ENCODE results near the gene KCNJ9. TPM values are rescaled to one million over a fixed set of nuclear protein-coding genes. Genes with fewer than 3 reads are reported as not detected.

The KCNJ9 gene
- total and polyA plus RNA-seq, 2 of the 4 experiments (the other 2 are of a cell fraction): not detected

DNA sequence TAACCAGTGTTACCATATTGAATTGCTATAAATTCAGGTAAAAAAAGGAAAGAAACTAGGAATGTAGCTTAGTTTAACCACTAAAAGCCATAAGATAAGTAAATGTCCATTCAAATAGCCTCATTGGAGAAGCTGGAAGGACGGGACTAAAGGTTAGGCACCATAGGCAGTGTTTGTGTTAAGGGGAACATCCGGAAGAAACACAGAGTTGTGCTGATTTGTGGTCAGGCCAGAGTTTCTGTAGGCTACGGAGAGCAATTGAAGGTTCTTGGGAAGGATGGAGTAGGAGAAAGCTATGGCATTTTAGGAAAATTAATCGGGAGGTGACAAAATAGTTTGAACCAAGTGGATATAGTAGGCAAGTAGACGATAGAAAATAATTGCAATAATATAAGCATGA lies 10.0 kb upstream of the KCNJ9 start:
- DNase-seq (no peak), ATAC-seq (ENCODE audit: low read depth) (no peak)
- in situ Hi-C loops (cut with MboI; ENCODE audit: low sequenced_read_pairs): no loop called here
- no peak overlapping the region for H4K8ac ChIP-seq (ENCODE audit: low read depth in 2 of 2, low read length in 2 of 2)
- no peak overlapping the region for H3K14ac ChIP-seq (replicated peaks; ENCODE audit: low read depth, low read length)
- no peak overlapping the region for H2BK120ac ChIP-seq (ENCODE audit: low read depth, low read length)
- dilution Hi-C loops (cut with HindIII; ENCODE audit: low sequenced_read_pairs, unreplicated experiment): no loop called here
- no peak overlapping the region for H2AFZ ChIP-seq (replicated peaks; ENCODE audit: low read length, poor library complexity)
- no peak overlapping the region for H3K27ac ChIP-seq (ENCODE audit: insufficient read depth, low read length)
- H4K20me1 ChIP-seq (ENCODE audit: insufficient read depth, low read length): no peaks in the 10 kb centered on the region
- no peak overlapping the region for H3K56ac ChIP-seq (ENCODE audit: extremely low read depth, insufficient read depth, low read length)
- intact Hi-C loops (cut with micrococcal nuclease): no loop called here
- no peaks in the 10 kb centered on the region for H3K9me3 ChIP-seq (ENCODE audit: control insufficient read depth, insufficient read depth, low read length)
- no TSS peak for BruUV-seq (replicated peaks)
- no peak for TF ChIP-seq MAZ (IDR thresholded peaks at IDR 0.05; ENCODE audit: borderline replicate concordance, low read depth, low read length)
- TF ChIP-seq POLR2A (IDR thresholded peaks at IDR 0.05; ENCODE audit: low read depth, low read length): no peak
- TF ChIP-seq MAFK (IDR thresholded peaks at IDR 0.05; ENCODE audit: low read depth, low read length): no peak
- TF ChIP-seq CHD1 (IDR thresholded peaks at IDR 0.05; ENCODE audit: low read depth, low read length): no peak
- TF ChIP-seq, protein P1, sequence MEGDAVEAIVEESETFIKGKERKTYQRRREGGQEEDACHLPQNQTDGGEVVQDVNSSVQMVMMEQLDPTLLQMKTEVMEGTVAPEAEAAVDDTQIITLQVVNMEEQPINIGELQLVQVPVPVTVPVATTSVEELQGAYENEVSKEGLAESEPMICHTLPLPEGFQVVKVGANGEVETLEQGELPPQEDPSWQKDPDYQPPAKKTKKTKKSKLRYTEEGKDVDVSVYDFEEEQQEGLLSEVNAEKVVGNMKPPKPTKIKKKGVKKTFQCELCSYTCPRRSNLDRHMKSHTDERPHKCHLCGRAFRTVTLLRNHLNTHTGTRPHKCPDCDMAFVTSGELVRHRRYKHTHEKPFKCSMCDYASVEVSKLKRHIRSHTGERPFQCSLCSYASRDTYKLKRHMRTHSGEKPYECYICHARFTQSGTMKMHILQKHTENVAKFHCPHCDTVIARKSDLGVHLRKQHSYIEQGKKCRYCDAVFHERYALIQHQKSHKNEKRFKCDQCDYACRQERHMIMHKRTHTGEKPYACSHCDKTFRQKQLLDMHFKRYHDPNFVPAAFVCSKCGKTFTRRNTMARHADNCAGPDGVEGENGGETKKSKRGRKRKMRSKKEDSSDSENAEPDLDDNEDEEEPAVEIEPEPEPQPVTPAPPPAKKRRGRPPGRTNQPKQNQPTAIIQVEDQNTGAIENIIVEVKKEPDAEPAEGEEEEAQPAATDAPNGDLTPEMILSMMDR (conservative IDR thresholded peaks at IDR 0.05; ENCODE audit: low read depth, low read length): no peak
- TF ChIP-seq, protein P2, sequence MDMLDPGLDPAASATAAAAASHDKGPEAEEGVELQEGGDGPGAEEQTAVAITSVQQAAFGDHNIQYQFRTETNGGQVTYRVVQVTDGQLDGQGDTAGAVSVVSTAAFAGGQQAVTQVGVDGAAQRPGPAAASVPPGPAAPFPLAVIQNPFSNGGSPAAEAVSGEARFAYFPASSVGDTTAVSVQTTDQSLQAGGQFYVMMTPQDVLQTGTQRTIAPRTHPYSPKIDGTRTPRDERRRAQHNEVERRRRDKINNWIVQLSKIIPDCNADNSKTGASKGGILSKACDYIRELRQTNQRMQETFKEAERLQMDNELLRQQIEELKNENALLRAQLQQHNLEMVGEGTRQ (IDR thresholded peaks at IDR 0.05; ENCODE audit: low read depth, low read length): no peak
- TF ChIP-seq, protein P3, sequence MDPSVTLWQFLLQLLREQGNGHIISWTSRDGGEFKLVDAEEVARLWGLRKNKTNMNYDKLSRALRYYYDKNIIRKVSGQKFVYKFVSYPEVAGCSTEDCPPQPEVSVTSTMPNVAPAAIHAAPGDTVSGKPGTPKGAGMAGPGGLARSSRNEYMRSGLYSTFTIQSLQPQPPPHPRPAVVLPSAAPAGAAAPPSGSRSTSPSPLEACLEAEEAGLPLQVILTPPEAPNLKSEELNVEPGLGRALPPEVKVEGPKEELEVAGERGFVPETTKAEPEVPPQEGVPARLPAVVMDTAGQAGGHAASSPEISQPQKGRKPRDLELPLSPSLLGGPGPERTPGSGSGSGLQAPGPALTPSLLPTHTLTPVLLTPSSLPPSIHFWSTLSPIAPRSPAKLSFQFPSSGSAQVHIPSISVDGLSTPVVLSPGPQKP (IDR thresholded peaks at IDR 0.05; ENCODE audit: borderline replicate concordance, low read depth, low read length): no peak
- no peak for TF ChIP-seq BHLHE40 (IDR thresholded peaks at IDR 0.05; ENCODE audit: low read depth, low read length)
- TF ChIP-seq CEBPB (IDR thresholded peaks at IDR 0.05; ENCODE audit: low read depth, low read length): no peak
- TF ChIP-seq MXI1 (IDR thresholded peaks at IDR 0.05; ENCODE audit: borderline replicate concordance, low read depth, low read length): no peak
- H3K23ac ChIP-seq (ENCODE audit: low read depth, low read length): no peak overlapping the region
- H2BK15ac ChIP-seq (ENCODE audit: low read depth, low read length): no peak overlapping the region
- POLR2A ChIA-PET (ENCODE audit: unreplicated experiment): no interaction called here
- H2BK20ac ChIP-seq (ENCODE audit: low read depth, low read length): no peak overlapping the region
- H2AK9ac ChIP-seq (replicated peaks; ENCODE audit: low read depth, low read length, poor library complexity): no peak overlapping the region
- H3K27me3 ChIP-seq (ENCODE audit: control insufficient read depth, insufficient read depth, low read length): peaks cover 65% of the 10 kb centered on the region
- H3K36me3 ChIP-seq (ENCODE audit: control insufficient read depth, insufficient read depth, low read length): no peaks in the 10 kb centered on the region
- no peak overlapping the region for H3K9ac ChIP-seq (ENCODE audit: low read depth, low read length)
- CTCF ChIA-PET: interaction anchor here (0.9 to 1.8 kb wide), 3 partner anchors 15 to 25 kb away, joined by 3 to 7 read pairs (median 3); no protein-coding TSS in a partner anchor
- no peak overlapping the region for H4K5ac ChIP-seq (ENCODE audit: low read depth, low read length)
- H4K91ac ChIP-seq (ENCODE audit: insufficient read depth, low read depth, low read length): no peak overlapping the region
- H2AK5ac ChIP-seq (ENCODE audit: low read depth, low read length): no peak overlapping the region
- no peaks in the 10 kb centered on the region for H3K9me1 ChIP-seq (ENCODE audit: insufficient read depth, low read length)
- no peak overlapping the region for H3K18ac ChIP-seq (ENCODE audit: low read depth, low read length)
- no peaks in the 10 kb centered on the region for H3K79me1 ChIP-seq (ENCODE audit: low read depth in 1 of 2, low read length in 2 of 2)
- no peak overlapping the region for H3K4me2 ChIP-seq (ENCODE audit: low read depth, low read length)
- H3K4me1 ChIP-seq (ENCODE audit: control insufficient read depth, insufficient read depth, low read length): no peaks in the 10 kb centered on the region
- no peak overlapping the region for H3K4ac ChIP-seq (ENCODE audit: low read depth, low read length)
- H3K4me3 ChIP-seq (ENCODE audit: insufficient read depth, low read depth, low read length): no peak overlapping the region
- 80% methylated on average over 2 of the region's 5 CpGs; no CpG with 5 or more reads in 1 of the 2 experiments for WGBS, 2 experiments (ENCODE audit: extremely low coverage in 2 of 2, insufficient read length in 1 of 2)
- no peak overlapping the region for H2BK5ac ChIP-seq (ENCODE audit: low read depth, low read length, poor library complexity, severe bottlenecking)

All from IMR-90 (cell line).